NCI-H1417 treated with DMSO at 0.1 percent for 48 hours (cell line): ENCODE results near the gene PPP2R2C.

Experiments
- DNase-seq: peaks from one replicate; lab custom pipeline; 2025; lab: John Stamatoyannopoulos, UW

The PPP2R2C gene

GRCh38 chr4:6364146-6364545, 108.3 kb downstream of the PPP2R2C start:
- DNase-seq, result no peak

DNA sequence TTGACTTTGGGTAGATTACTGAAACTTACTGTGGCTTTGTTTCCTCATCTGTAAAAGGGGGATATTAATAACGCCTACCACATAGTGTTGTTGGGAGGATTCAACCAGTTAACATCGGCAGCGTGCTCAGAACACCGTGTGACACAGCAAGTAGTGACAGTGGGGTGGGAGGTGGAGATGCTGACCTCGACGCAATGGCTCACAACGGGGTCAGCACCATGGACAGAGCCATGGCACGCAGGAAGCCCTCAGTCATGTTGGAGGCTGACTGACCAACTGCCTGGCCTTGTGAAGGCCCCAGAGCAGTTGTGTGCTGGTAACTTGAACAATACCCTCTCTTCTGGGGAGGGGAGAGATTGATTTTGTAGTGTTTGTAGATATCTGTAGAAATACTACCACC, 109.5 kb downstream of the PPP2R2C start:
- DNase-seq, result no peak

GRCh38 chr4:6362243-6362885, 110.0 kb downstream of the PPP2R2C start:
- DNase-seq, result no peak

DNA sequence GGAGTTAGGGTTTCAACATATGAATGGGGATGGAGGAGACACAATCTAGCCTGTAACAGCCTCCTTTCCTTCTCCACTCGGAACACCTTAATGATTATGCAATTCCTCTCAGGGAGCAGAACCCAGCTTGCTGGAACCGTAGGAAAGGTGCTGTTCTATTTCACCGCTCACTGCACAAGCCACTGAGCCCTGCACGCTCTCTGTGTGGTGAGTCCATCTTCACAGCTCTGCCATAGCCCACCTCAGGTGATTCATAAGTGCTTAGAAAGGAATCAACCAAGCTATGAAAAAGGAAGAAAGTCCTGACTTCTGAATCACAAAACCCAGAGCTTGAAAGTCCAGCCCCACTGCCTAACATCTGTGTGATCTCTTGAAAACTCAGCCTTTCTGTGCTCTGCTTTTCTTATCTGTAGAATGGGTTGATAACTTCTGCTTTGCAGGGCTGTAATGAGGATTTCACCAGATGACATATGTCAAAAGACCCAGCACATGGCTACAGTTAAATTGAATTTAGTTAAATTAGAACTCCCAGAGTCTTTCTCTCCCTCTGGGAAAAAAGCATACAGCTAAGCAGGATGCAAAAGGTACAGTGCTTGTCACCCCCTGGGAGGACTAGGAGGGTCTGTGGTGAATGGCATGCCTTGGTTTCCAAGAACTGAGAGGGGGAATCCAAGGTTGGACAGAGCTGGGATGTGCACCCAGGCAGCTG, 111.2 kb downstream of the PPP2R2C start:
- DNase-seq, result no peak

- no peak for DNase-seq
Observed at GRCh38 chr4:6360385-6360784, 112.0 kb downstream of the PPP2R2C start.

GRCh38 chr4:6359536-6360308, 112.7 kb downstream of the PPP2R2C start:
- no peak for DNase-seq

DNA sequence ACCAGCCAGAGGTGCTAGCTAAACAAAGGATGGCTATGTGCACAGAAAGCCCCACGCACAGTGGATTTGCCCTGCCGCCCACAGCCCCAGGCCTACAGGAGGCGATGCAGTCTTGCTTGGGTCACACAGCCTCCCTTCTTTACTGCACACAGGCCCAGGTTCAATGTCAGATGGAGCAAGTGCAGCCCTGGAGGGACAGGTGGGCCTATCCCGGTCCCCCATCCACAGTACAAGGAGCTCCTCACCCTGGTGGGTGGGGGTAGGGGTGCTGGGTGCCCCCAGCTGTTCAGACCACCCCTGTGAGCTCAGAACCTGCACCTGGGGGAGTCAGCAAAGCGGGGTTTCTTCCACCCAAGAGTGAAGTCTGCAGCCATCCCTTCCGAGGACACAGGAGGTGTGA, 114.9 kb downstream of the PPP2R2C start:
- no peak for DNase-seq

GRCh38 chr4:6356076-6356560, 116.3 kb downstream of the PPP2R2C start:
- DNase-seq, result no peak

GRCh38 chr4:6355052-6355451, 117.4 kb downstream of the PPP2R2C start:
- DNase-seq, result no peak

- DNase-seq, result no peak
Observed at GRCh38 chr4:6354626-6355025, 117.8 kb downstream of the PPP2R2C start.

DNA sequence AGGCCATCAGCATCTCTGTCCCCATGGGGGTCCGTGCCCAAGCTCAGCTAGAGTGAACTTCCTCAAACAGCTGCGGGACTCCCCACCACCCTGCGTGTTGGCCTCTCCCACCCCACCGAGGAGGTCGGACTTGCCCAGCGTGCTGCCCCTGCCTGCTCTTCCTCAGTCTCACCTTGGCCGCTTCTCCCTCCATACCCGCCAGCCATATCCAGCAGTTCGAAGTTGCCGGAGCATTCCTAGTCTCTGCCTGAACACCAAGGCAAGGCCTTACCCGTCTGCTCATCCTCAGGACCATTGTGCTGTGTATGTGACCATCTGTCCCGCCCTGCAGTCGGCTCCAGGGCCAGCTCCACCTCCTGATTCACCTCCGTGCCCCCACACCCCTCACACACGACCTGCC, 118.3 kb downstream of the PPP2R2C start:
- DNase-seq, result no peak

DNA sequence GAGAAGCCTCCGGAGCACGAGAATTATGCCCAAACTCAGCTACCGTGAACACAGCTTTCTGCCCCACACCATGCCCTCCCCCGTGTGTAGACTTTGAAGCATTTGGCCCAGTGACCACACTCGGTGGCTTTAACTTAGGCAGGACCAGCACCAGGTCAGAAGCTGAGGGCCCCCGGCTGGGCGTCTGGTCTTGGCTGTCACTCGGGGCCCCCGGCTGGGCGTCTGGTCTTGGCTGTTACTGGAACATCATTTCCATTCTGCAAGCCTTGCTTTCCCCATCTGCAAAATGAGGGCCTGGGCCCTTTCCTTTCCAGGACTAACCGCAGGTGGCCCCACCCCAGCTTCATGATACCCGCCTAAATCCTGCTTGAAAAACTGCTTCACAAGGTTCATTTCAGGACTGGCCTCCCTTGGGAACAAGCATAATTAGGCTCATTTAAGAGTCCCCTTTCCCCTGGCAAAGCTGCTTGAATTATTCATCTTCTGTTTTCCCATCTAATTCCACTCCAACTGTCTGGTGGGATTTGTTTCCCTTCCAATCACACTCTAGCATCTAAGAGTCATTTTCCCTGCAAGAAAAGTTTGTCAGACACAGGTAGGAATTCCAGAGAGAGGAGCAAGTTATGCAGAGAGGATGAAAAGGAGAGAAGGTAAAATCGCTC, 120.3 kb downstream of the PPP2R2C start:
- DNase-seq, result no peak

- no peak for DNase-seq
Observed at GRCh38 chr4:6351246-6352000, 121.0 kb downstream of the PPP2R2C start.

GRCh38 chr4:6350646-6351045, 121.8 kb downstream of the PPP2R2C start:
- no peak for DNase-seq

GRCh38 chr4:6349896-6350603, 122.4 kb downstream of the PPP2R2C start:
- no peak for DNase-seq

- no peak for DNase-seq
Observed at GRCh38 chr4:6348408-6348807, 124.0 kb downstream of the PPP2R2C start.

DNA sequence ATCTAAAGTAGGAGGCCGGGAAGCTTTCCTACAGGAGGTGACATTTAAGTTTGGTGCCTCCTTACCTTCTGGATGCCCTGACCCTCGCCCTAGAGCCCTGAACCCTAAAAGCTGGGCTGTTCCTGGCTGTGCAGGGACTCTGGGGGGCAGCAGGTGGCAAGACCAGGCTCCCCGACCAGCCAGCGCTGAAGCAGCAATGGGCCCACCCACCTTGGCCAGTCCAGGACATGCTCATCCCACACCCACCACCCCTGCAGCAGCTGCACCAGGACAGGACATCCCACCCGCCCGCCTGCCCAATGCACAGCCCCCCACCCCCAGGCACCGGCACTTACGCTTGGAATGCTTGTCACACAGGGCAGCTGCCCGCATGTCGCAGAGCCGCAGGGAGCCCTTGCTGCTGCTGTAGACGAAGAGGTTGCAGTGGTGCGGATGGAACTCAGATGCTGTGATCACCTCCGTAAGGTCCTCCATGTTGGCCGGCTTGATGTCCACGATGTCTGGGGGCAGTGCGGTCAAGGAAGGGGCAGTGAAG, 124.8 kb downstream of the PPP2R2C start:
- DNase-seq, result no peak

- DNase-seq, result no peak
Observed at GRCh38 chr4:6346373-6347110, 125.9 kb downstream of the PPP2R2C start.

DNA sequence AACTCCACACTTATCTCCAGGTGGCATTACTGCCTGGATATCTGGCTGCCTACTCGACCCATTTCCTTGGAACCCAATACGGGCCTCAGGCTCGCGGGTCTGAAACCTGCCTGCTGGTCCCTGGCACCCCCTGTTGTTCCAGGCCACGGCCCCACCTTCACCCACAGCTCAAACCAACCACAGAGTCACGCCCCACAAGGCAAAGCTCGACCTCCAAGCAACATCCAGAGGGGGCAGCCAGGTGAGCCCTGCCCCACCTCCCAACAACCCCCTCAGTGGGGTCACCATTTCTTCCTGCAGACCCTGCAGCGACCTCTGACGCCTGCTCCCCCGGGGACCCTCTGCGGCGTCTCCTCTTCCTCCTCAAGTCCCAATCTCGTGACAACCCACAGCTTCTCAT, 126.5 kb downstream of the PPP2R2C start:
- no peak for DNase-seq
